ENCODE data around the gene CAMKMT. TPM values are rescaled to one million over a fixed set of nuclear protein-coding genes. Genes with fewer than 3 reads are reported as not detected.
"Not testable (repeated sequence)": the region's sequence is repeated elsewhere in the genome, so short reads cannot be mapped to it uniquely, and the experiment has no call there.

Gene CAMKMT
- total and polyA plus RNA-seq, 7 donors: 6.1 to 15.6 (median 11.6) TPM

DNA sequence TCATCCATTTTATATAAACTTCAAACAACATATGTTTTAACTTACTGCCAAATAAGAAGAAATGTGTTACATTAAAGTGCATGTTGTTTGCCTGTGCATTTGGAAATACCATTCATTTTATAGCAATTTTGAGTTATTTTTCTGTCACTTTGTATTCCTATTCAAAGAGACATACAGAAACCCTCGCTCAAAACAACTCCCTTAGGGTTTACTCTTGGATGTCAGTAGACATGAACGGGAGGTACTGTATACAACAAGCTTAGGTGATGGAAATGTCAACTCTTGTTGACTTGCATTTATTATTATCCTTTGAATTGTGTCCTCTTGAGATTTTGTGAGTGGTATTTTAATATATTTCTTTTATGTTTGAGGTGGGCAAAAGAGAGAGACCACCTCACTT is 132.3 kb downstream of the CAMKMT start:
- H3K4me1 ChIP-seq: no peaks in the 10 kb centered on the region
- no peaks in the 10 kb centered on the region for H3K27me3 ChIP-seq
- H3K4me3 ChIP-seq: no peak overlapping the region
- TF ChIP-seq, protein P1, sequence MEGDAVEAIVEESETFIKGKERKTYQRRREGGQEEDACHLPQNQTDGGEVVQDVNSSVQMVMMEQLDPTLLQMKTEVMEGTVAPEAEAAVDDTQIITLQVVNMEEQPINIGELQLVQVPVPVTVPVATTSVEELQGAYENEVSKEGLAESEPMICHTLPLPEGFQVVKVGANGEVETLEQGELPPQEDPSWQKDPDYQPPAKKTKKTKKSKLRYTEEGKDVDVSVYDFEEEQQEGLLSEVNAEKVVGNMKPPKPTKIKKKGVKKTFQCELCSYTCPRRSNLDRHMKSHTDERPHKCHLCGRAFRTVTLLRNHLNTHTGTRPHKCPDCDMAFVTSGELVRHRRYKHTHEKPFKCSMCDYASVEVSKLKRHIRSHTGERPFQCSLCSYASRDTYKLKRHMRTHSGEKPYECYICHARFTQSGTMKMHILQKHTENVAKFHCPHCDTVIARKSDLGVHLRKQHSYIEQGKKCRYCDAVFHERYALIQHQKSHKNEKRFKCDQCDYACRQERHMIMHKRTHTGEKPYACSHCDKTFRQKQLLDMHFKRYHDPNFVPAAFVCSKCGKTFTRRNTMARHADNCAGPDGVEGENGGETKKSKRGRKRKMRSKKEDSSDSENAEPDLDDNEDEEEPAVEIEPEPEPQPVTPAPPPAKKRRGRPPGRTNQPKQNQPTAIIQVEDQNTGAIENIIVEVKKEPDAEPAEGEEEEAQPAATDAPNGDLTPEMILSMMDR (IDR thresholded peaks at IDR 0.05): no peak
- TF ChIP-seq POLR2A (IDR thresholded peaks at IDR 0.05): no peak
- TF ChIP-seq EP300 (IDR thresholded peaks at IDR 0.05): no peak
- TF ChIP-seq POLR2AphosphoS5 (IDR thresholded peaks at IDR 0.05): no peak
- WGBS, 2 donors: 94 to 97% methylated on average over 2 of the region's 2 CpGs
- DNase-seq: no peak
- no peaks in the 10 kb centered on the region for H3K9me3 ChIP-seq
- H3K36me3 ChIP-seq: no peaks in the 10 kb centered on the region
- H3K27ac ChIP-seq: no peak overlapping the region
- intact Hi-C loops (cut with DNase I): no loop called here

GRCh38 chr2:44495035-44495434 is 133.3 kb downstream of the CAMKMT start:
- DNase-seq: no peak
- Histone ChIP-seq H3K36me3 (no peaks in the 10 kb centered on the region), H3K27ac (no peak overlapping the region), H3K9me3 (no peaks in the 10 kb centered on the region), H3K4me3 (no peak overlapping the region), H3K27me3 (no peaks in the 10 kb centered on the region), H3K4me1 (no peaks in the 10 kb centered on the region)
- intact Hi-C loops (cut with DNase I): no loop called here
- WGBS, 2 donors: 96 to 98% methylated on average over 3 of the region's 3 CpGs
- no peak for TF ChIP-seq POLR2AphosphoS5 (IDR thresholded peaks at IDR 0.05)
- no peak for TF ChIP-seq POLR2A (IDR thresholded peaks at IDR 0.05)
- TF ChIP-seq, protein P1 (IDR thresholded peaks at IDR 0.05): no peak
- no peak for TF ChIP-seq EP300 (IDR thresholded peaks at IDR 0.05)

DNA sequence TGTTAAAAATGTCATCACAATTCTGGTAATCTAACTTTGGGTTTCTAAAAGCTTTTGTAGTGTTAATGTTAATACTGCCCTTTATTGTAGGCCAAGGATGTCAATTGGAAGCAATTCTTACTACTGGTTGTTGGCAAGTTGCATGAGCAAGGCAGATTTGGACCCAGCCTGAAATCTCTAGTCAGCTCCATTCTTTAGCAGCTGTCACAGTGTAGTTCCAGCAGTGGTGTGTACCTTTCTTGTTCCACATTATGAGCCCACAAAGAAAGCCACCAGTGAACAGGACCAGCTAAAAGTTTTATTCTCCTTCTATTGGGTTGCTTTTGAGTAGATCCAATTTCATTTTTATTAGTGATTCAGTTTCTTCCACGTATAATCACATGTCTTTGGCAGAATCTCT is 133.8 kb downstream of the CAMKMT start:
- intact Hi-C loops (cut with DNase I): no loop called here
- no peak overlapping the region for H3K27ac ChIP-seq
- TF ChIP-seq EP300 (IDR thresholded peaks at IDR 0.05): no peak
- TF ChIP-seq, protein P1 (IDR thresholded peaks at IDR 0.05): no peak
- no peak for TF ChIP-seq POLR2AphosphoS5 (IDR thresholded peaks at IDR 0.05)
- no peak for TF ChIP-seq POLR2A (IDR thresholded peaks at IDR 0.05)
- no peaks in the 10 kb centered on the region for H3K36me3 ChIP-seq
- H3K4me1 ChIP-seq: no peaks in the 10 kb centered on the region
- no peaks in the 10 kb centered on the region for H3K9me3 ChIP-seq
- no peak for DNase-seq
- no peak overlapping the region for H3K4me3 ChIP-seq
- no peaks in the 10 kb centered on the region for H3K27me3 ChIP-seq
- WGBS, 2 donors: 88% methylated on average over 1 of the region's 1 CpG

DNA sequence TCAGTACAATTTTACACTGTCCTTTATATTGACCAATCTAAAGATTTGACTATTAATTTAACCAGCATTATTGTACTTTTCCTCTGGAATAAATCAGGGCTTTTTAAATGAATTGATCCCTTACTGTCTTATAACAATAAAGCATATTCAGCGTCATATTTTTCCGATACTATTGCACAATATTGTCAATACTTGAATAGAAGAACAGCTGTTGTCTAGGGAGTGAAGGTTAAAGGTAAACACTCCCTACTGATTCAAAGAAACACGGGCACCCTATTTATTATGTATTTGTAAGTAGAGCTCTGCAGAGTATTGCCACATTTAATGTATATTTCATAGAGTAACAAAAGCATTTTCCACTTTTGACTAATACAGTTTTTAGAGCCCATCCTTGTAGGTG is 134.4 kb downstream of the CAMKMT start:
- H3K27me3 ChIP-seq: no peaks in the 10 kb centered on the region
- no peak overlapping the region for H3K4me3 ChIP-seq
- TF ChIP-seq EP300 (IDR thresholded peaks at IDR 0.05) (no peak), POLR2A (IDR thresholded peaks at IDR 0.05) (no peak), POLR2AphosphoS5 (IDR thresholded peaks at IDR 0.05) (no peak)
- TF ChIP-seq, protein P1 (IDR thresholded peaks at IDR 0.05): no peak
- no peak overlapping the region for H3K27ac ChIP-seq
- no peaks in the 10 kb centered on the region for H3K4me1 ChIP-seq
- intact Hi-C loops (cut with DNase I): no loop called here
- H3K36me3 ChIP-seq: no peaks in the 10 kb centered on the region
- no peak for DNase-seq
- no peaks in the 10 kb centered on the region for H3K9me3 ChIP-seq
- 81 to 92% methylated on average over 3 of the region's 3 CpGs for WGBS, 2 donors

- H3K9me3 ChIP-seq: no peaks in the 10 kb centered on the region
- 80 to 88% methylated on average over 2 of the region's 2 CpGs for WGBS, 2 donors
- TF ChIP-seq POLR2AphosphoS5 (IDR thresholded peaks at IDR 0.05) (no peak), EP300 (IDR thresholded peaks at IDR 0.05) (no peak), POLR2A (IDR thresholded peaks at IDR 0.05) (no peak)
- TF ChIP-seq, protein P1 (IDR thresholded peaks at IDR 0.05): no peak
- H3K4me1 ChIP-seq: no peaks in the 10 kb centered on the region
- H3K27me3 ChIP-seq: no peaks in the 10 kb centered on the region
- no peak overlapping the region for H3K27ac ChIP-seq
- intact Hi-C loops (cut with DNase I): no loop called here
- no peak for DNase-seq
- H3K4me3 ChIP-seq: no peak overlapping the region
- H3K36me3 ChIP-seq: no peaks in the 10 kb centered on the region
Observed at GRCh38 chr2:44498551-44498950, 136.8 kb downstream of the CAMKMT start.

- H3K36me3 ChIP-seq; H3K9me3 ChIP-seq; DNase-seq; H3K4me3 ChIP-seq; H3K27me3 ChIP-seq; H3K27ac ChIP-seq; intact Hi-C loops (cut with DNase I); H3K4me1 ChIP-seq: not testable (repeated sequence)
- WGBS, 2 donors: 98 to 99% methylated on average over 7 of the region's 7 CpGs
Observed at GRCh38 chr2:44505664-44506063, 143.9 kb downstream of the CAMKMT start.
